ENCODE measurements around the gene PUS3. TPM values are rescaled to one million over a fixed set of nuclear protein-coding genes. Genes with fewer than 3 reads are reported as not detected.

The PUS3 gene
- total and polyA plus RNA-seq, 8 donors, result 8.7 to 19.1 (median 15.8) TPM

- no peak overlapping the region for H3K4me3 ChIP-seq
- ATAC-seq, result no peak
These were observed 12.4 kb downstream of the PUS3 start for GRCh38 chr11:125890447-125891100.

GRCh38 chr11:125887373-125888324, 15.4 kb downstream of the PUS3 start, which contains the start of gene HYLS1:
Gene HYLS1 (plus strand): TSS chr11:125887668. CDS start chr11:125899369, 11,701 bp downstream.
- H3K27me3 ChIP-seq, result no peaks in the 10 kb centered on the region
- ATAC-seq (peak; percentile 97), DNase-seq (peak; percentile 87 to 98 (median 96))
- peaks cover 5 to 22% of the 10 kb centered on the region in 2 donors for H3K4me1 ChIP-seq
- H3K27ac ChIP-seq, result peak within 1 kb of the TSS; percentile 92 to 94
- no peaks in the 10 kb centered on the region for H3K9me3 ChIP-seq
- H3K4me3 ChIP-seq, result peak within 1 kb of the TSS; percentile 65 to 74
- peaks cover 0 to 4% of the 10 kb centered on the region in 2 donors for H3K36me3 ChIP-seq
- intact Hi-C loops (cut with DNase I), result no loop called here
- TF ChIP-seq CTCF (IDR thresholded peaks at IDR 0.05), result peak in 1 of 2 donors; percentile 26

More at GRCh38 chr11:125890447-125891100, 12.4 kb downstream of the PUS3 start:
- no peak overlapping the region for H3K27ac ChIP-seq
- no peak for DNase-seq
- intact Hi-C loops (cut with DNase I), result no loop called here
- no peaks in the 10 kb centered on the region for H3K9me3 ChIP-seq
- TF ChIP-seq CTCF (IDR thresholded peaks at IDR 0.05), result no peak
- peaks cover 0 to 32% of the 10 kb centered on the region in 2 donors for H3K36me3 ChIP-seq
- H3K4me1 ChIP-seq, result peaks cover 5 to 22% of the 10 kb centered on the region in 2 donors
- no peaks in the 10 kb centered on the region for H3K27me3 ChIP-seq

GRCh38 chr11:125886997-125887372, 16.0 kb downstream of the PUS3 start:
- ATAC-seq (peak; percentile 52), DNase-seq (peak in 3 of 4 donors; percentile 32 to 85 (median 63))
- Histone ChIP-seq H3K9me3 (no peaks in the 10 kb centered on the region), H3K36me3 (no peaks in the 10 kb centered on the region), H3K27me3 (no peaks in the 10 kb centered on the region), H3K27ac (peak overlapping the region; percentile 92 to 94), H3K4me1 (peaks cover 5 to 22% of the 10 kb centered on the region in 2 donors), H3K4me3 (peak overlapping the region; percentile 65 to 74)
- no peak for TF ChIP-seq CTCF (IDR thresholded peaks at IDR 0.05)
- intact Hi-C loops (cut with DNase I), result no loop called here

GRCh38 chr11:125883375-125883774, 19.6 kb downstream of the PUS3 start:
- Histone ChIP-seq H3K4me1 (peaks cover 2 to 16% of the 10 kb centered on the region in 2 donors), H3K9me3 (no peaks in the 10 kb centered on the region), H3K36me3 (no peaks in the 10 kb centered on the region), H3K27me3 (no peaks in the 10 kb centered on the region), H3K27ac (no peak overlapping the region), H3K4me3 (no peak overlapping the region)
- no peak for DNase-seq
- TF ChIP-seq CTCF (IDR thresholded peaks at IDR 0.05), result no peak
- intact Hi-C loops (cut with DNase I), result no loop called here
- no peak for ATAC-seq

GRCh38 chr11:125881291-125881690, 21.7 kb downstream of the PUS3 start:
- intact Hi-C loops (cut with DNase I), result no loop called here
- ATAC-seq (no peak), DNase-seq (no peak)
- Histone ChIP-seq H3K27me3 (no peaks in the 10 kb centered on the region), H3K4me3 (no peak overlapping the region), H3K4me1 (peaks cover 0 to 3% of the 10 kb centered on the region in 2 donors), H3K36me3 (no peaks in the 10 kb centered on the region), H3K9me3 (no peaks in the 10 kb centered on the region), H3K27ac (no peak overlapping the region)
- TF ChIP-seq CTCF (IDR thresholded peaks at IDR 0.05), result no peak
